ENCODE data around the gene COBL. TPM values are rescaled to one million over a fixed set of nuclear protein-coding genes. Genes with fewer than 3 reads are reported as not detected.

COBL gene
- total RNA-seq, 3 donors from 2014 or later (not counting 1 experiment from before 2014, with no cell fraction given): not detected

DNA sequence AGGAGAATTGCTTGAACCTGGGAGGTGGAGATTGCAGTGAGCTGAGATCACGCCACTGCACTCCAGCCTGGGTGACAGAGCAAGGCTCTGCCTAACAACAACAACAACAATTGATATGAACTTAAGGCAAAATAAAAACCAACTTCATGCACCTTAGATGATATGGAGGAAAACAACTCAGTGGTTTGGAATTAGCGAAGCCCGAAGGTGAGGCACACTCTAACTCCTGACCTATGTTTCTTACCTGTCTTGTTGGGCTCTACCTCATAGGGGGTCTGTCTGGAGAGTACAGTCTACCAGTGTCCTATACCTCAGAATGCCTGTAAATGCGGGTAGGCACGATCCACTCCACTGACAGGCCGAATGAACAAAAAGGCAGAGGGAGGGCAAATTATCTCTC lies 24.3 kb upstream of the COBL start:
- Histone ChIP-seq H3K27me3 (ENCODE audit: control insufficient read depth, insufficient read depth, low read length) (no peaks in the 10 kb centered on the region), H3K4me1 (ENCODE audit: control insufficient read depth, insufficient read depth, low read length) (no peaks in the 10 kb centered on the region), H3K9me3 (ENCODE audit: control insufficient read depth, insufficient read depth, low read length) (no peaks in the 10 kb centered on the region), H3K36me3 (ENCODE audit: control insufficient read depth, insufficient read depth, low read length) (no peaks in the 10 kb centered on the region), H3K4me3 (ENCODE audit: low read length) (no peak overlapping the region), H3K27ac (ENCODE audit: low read length) (no peak overlapping the region)
- Mint-ChIP-seq H3K27me3 (ENCODE audit: low read depth in 2 of 2) (peaks cover 0 to 7% of the 10 kb centered on the region in 2 donors), H3K9me3 (no peaks in the 10 kb centered on the region), H3K27ac (no peak overlapping the region), H3K4me1 (no peaks in the 10 kb centered on the region), H3K36me3 (no peaks in the 10 kb centered on the region), H3K4me3 (no peak overlapping the region)
- TF ChIP-seq CTCF (IDR thresholded peaks at IDR 0.05): no peak
- ATAC-seq (no peak), DNase-seq (no peak)
- intact Hi-C loops (cut with micrococcal nuclease): no loop called here
- WGBS (ENCODE audit: insufficient coverage): 92% methylated on average over 6 of the region's 6 CpGs

DNA sequence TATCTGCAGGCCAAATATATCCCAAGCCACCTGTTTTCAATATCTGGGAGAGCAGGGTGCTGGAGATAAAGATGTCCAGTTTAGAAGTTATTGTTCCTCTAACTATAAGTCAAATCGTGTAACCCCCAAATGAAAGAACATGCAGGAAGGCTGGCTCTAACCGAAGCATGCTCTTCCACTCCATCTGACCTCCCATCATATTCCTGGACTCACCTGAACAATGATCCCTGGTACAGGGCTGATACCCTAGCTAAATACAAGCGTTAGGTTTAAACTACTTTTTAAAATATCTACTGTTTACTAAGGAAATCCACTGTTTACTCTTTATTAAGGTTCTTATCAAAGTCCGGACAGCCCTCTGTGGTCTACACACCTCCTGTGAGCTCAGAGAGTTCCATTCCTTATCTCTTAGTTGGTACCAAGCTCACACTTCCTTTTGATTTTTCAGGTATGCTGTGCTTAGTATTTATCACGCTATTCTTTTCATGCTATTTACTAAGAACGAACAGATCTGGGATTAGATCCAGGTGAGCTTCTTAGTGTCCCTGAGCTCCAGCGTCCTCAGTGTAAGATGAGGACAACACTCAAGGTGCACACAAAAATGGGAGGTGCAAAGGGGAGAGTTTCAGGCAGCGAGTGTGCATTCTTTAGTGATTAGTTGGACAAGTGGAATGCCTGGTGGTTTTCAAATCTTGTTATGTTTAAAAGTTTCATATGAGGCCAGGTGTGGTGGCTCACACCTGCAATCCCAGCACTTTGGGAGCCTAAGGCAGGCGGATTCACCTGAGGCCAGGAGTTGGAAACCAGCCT lies 23.6 kb upstream of the COBL start:
- no peaks in the 10 kb centered on the region for H3K9me3 Mint-ChIP-seq

GRCh38 chr7:51335057-51335456 lies 18.4 kb upstream of the COBL start:
- H3K4me3 ChIP-seq (ENCODE audit: low read length): no peak overlapping the region
- no peak for DNase-seq
- no peaks in the 10 kb centered on the region for H3K36me3 ChIP-seq (ENCODE audit: control insufficient read depth, insufficient read depth, low read length)
- Mint-ChIP-seq H3K9me3 (no peaks in the 10 kb centered on the region), H3K27me3 (ENCODE audit: low read depth in 2 of 2) (no peaks in the 10 kb centered on the region), H3K27ac (no peak overlapping the region), H3K4me3 (no peak overlapping the region), H3K4me1 (no peaks in the 10 kb centered on the region), H3K36me3 (no peaks in the 10 kb centered on the region)
- H3K9me3 ChIP-seq (ENCODE audit: control insufficient read depth, insufficient read depth, low read length): no peaks in the 10 kb centered on the region
- no peaks in the 10 kb centered on the region for H3K27me3 ChIP-seq (ENCODE audit: control insufficient read depth, insufficient read depth, low read length)
- H3K27ac ChIP-seq (ENCODE audit: low read length): no peak overlapping the region
- H3K4me1 ChIP-seq (ENCODE audit: control insufficient read depth, insufficient read depth, low read length): no peaks in the 10 kb centered on the region
- ATAC-seq: no peak
- intact Hi-C loops (cut with micrococcal nuclease): no loop called here
- 95% methylated on average over 2 of the region's 2 CpGs for WGBS (ENCODE audit: insufficient coverage)
- no peak for TF ChIP-seq CTCF (IDR thresholded peaks at IDR 0.05)

More for the DNA sequence above, 23.6 kb upstream of the COBL start:
- Mint-ChIP-seq H3K4me3 (no peak overlapping the region), H3K27me3 (ENCODE audit: low read depth in 2 of 2) (peaks cover 0 to 7% of the 10 kb centered on the region in 2 donors), H3K4me1 (no peaks in the 10 kb centered on the region), H3K36me3 (no peaks in the 10 kb centered on the region), H3K27ac (no peak overlapping the region)
- intact Hi-C loops (cut with micrococcal nuclease): no loop called here
- Histone ChIP-seq H3K27ac (ENCODE audit: low read length) (no peak overlapping the region), H3K9me3 (ENCODE audit: control insufficient read depth, insufficient read depth, low read length) (no peaks in the 10 kb centered on the region), H3K36me3 (ENCODE audit: control insufficient read depth, insufficient read depth, low read length) (no peaks in the 10 kb centered on the region), H3K27me3 (ENCODE audit: control insufficient read depth, insufficient read depth, low read length) (no peaks in the 10 kb centered on the region), H3K4me1 (ENCODE audit: control insufficient read depth, insufficient read depth, low read length) (no peaks in the 10 kb centered on the region), H3K4me3 (ENCODE audit: low read length) (no peak overlapping the region)
- ATAC-seq (no peak), DNase-seq (no peak)
- 45% methylated on average over 9 of the region's 9 CpGs for WGBS (ENCODE audit: insufficient coverage)
- TF ChIP-seq CTCF (IDR thresholded peaks at IDR 0.05): no peak

Data from natural killer cell (primary cell).